ENCODE data around the gene ASF1B. TPM values are rescaled to one million over a fixed set of nuclear protein-coding genes. Genes with fewer than 3 reads are reported as not detected.

Gene ASF1B
- total RNA-seq, 1 donor from 2014 or later, result 1.7 TPM

- Histone ChIP-seq H3K27me3 (no peaks in the 10 kb centered on the region), H3K4me3 (peak overlapping the region; percentile 63 to 68), H3K27ac (peak overlapping the region; percentile 94), H3K4me1 (peaks cover 14% of the 10 kb centered on the region), H3K36me3 (peaks cover 0 to 6% of the 10 kb centered on the region in 2 donors), H3K9me3 (peaks cover 3% of the 10 kb centered on the region)
- TF ChIP-seq POLR2AphosphoS5 (IDR thresholded peaks at IDR 0.05; ENCODE audit: insufficient read depth in 1 of 2, low read depth in 1 of 2) (no peak), CTCF (IDR thresholded peaks at IDR 0.05) (no peak), POLR2A (IDR thresholded peaks at IDR 0.05) (no peak)
- intact Hi-C loops (cut with DNase I), result no loop called here
- DNase-seq (ENCODE audit: extremely low spot score in 2 of 2), result no peak
Observed at GRCh38 chr19:14089662-14090508, 46.5 kb downstream of the ASF1B start.

- DNase-seq (ENCODE audit: extremely low spot score in 2 of 2), result no peak
- no peak for TF ChIP-seq POLR2A (IDR thresholded peaks at IDR 0.05)
- TF ChIP-seq CTCF (IDR thresholded peaks at IDR 0.05), result no peak
- no peak for TF ChIP-seq POLR2AphosphoS5 (IDR thresholded peaks at IDR 0.05; ENCODE audit: insufficient read depth in 1 of 2, low read depth in 1 of 2)
- H3K27ac ChIP-seq, result peak overlapping the region; percentile 27
- H3K27me3 ChIP-seq, result no peaks in the 10 kb centered on the region
- peaks cover 0 to 6% of the 10 kb centered on the region in 2 donors for H3K36me3 ChIP-seq
- peak overlapping the region; percentile 63 to 68 for H3K4me3 ChIP-seq
- peaks cover 14% of the 10 kb centered on the region for H3K4me1 ChIP-seq
- intact Hi-C loops (cut with DNase I), result no loop called here
- peaks cover 3% of the 10 kb centered on the region for H3K9me3 ChIP-seq
Observed at GRCh38 chr19:14089412-14089661, 47.1 kb downstream of the ASF1B start.

- H3K36me3 ChIP-seq, result peaks cover 0 to 6% of the 10 kb centered on the region in 2 donors
- DNase-seq (ENCODE audit: extremely low spot score in 2 of 2), result no peak
- no peak for TF ChIP-seq POLR2A (IDR thresholded peaks at IDR 0.05)
- TF ChIP-seq POLR2AphosphoS5 (IDR thresholded peaks at IDR 0.05; ENCODE audit: insufficient read depth in 1 of 2, low read depth in 1 of 2), result no peak
- TF ChIP-seq CTCF (IDR thresholded peaks at IDR 0.05), result no peak
- H3K4me1 ChIP-seq, result peaks cover 14% of the 10 kb centered on the region
- peak overlapping the region; percentile 63 to 68 for H3K4me3 ChIP-seq
- no peaks in the 10 kb centered on the region for H3K27me3 ChIP-seq
- H3K27ac ChIP-seq, result peak overlapping the region; percentile 27
- peaks cover 3% of the 10 kb centered on the region for H3K9me3 ChIP-seq
- intact Hi-C loops (cut with DNase I), result no loop called here
Observed at GRCh38 chr19:14088634-14089411, 47.6 kb downstream of the ASF1B start.

GRCh38 chr19:14086098-14086497 is 50.3 kb downstream of the ASF1B start:
- H3K36me3 ChIP-seq, result peaks cover 0 to 6% of the 10 kb centered on the region in 2 donors
- no peak overlapping the region for H3K4me3 ChIP-seq
- H3K4me1 ChIP-seq, result peaks cover 25% of the 10 kb centered on the region
- H3K27ac ChIP-seq, result no peak overlapping the region
- intact Hi-C loops (cut with DNase I), result no loop called here
- H3K27me3 ChIP-seq, result no peaks in the 10 kb centered on the region
- H3K9me3 ChIP-seq, result no peaks in the 10 kb centered on the region
- no peak for TF ChIP-seq CTCF (IDR thresholded peaks at IDR 0.05)
- no peak for TF ChIP-seq POLR2AphosphoS5 (IDR thresholded peaks at IDR 0.05; ENCODE audit: insufficient read depth in 1 of 2, low read depth in 1 of 2)
- no peak for TF ChIP-seq POLR2A (IDR thresholded peaks at IDR 0.05)
- no peak for DNase-seq (ENCODE audit: extremely low spot score in 2 of 2)
